Hypothalamus (tissue), 51 donors: ENCODE data around the gene MRTFA.
"Not testable (repeated sequence)": the region's sequence is repeated elsewhere in the genome, so short reads cannot be mapped to it uniquely, and the experiment has no call there.

Source experiments
- DNase-seq, 51 donors: peaks; one replicate each; lab custom pipeline; 2025; lab: John Stamatoyannopoulos, UW

Gene MRTFA

DNA sequence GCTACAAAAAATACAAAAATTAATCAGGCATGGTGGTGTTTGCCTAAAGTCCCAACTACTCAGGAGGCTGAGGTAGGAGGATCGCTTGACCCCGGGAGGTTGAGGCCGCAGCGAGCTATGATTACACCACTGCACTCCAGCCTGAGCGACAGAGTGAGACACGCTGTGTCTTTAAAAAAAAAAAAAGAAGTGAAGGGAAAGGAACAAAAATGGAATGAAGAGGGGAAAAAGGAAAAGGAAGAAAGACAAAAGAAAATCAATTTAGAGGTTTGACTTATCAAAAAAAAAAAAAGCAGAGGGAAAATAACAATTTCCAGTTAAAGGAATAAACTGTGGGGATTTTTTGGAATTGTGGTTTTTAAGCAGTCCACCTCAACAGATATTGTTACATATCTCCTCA lies 36.8 kb downstream of the MRTFA start:
- DNase-seq = no peak

DNA sequence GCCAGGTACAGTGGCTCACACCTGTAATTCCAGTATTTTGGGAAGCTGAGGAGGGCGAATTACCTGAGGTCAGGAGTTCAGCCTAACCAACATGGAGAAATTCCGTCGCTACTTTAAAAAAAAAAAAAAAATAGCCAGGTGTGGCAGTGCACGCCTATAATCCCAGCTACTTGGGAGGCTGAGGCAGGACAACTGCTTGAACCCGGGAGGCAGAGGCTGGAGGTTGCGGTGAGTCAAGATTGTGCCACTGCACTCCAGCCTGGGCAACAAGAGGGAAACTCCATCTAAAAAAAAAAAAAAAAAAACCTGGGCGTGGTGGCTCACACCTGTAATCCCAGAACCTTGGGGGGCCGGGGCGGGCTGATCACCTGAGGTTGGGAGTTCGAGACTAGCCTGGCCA lies 37.8 kb downstream of the MRTFA start:
- DNase-seq = not testable (repeated sequence)

DNA sequence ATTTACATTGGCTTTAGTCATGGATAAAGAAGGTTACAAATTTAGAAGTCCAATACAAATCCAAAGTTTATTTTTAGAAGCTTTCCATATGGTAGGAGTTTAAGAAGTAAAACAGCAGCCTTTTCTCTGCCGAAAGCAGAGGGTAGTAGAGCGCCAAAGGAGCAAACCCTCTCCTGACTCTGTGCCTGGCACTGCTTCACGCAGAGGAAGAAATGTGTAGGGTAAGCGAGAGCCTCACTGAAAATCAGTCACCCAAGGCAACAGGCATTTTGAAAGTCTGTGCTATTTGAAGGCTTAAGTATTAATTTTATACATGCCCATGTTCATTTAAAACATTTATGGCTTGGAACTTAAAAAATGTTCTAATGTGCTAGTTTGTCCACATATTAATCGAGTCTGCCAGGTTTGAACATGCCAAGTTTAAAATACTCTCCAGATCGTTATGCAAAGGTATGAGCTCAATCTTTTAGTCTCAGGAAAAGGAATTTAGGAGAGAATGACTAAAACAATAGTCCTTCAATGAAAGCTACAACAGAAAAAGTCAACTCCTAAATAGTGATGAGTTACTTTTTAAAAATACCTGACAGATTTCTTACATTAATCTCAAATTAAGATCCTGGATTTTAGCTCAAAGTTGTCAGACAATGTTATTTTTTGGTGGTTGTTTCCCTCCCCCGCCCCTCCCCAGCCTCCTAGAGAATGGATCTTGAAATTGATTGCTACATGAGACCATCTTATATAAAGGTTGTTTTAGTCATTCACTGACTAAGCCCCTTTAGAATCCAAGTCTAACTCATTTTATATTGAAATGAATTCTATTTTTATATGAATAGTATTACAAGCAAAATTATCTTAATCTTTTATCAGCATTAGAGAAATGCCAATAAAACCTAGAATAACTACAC lies 38.7 kb downstream of the MRTFA start:
- peak in 9 of 51 donors; percentile 2 to 52 (median 6) for DNase-seq

DNA sequence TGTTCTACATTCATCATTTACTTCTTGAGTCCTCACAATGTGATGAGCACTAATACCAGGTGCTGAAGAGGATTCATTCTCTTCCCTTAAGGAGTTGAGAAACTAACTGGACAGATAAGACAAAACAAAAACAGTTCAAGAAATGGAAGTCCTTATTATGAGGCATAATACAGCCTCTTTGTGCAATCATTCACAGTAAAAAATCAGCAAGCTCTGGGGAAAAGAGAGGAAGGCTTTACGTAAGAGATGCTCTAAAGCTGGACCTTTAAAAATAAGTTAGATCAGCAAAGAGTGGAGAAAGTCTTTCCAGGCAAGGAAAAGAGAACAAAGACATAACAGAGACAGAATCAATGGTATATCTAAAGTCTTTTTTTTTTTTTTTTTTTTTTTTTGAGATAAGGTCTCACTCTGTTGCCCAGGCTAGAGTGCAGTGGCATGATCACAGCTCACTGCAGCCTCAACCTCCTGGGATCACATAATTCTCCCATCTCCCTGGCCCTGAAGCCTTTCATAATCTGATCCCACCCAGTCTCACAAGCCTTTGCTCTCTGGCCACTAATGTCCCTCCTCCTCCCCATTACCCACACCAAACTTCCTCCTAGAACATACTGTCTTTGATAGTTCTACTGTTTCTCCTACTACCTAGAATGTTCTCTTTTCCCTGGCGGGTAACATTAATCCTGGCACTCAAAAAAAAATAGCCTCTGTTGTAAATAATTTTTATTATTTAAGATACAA lies 40.9 kb downstream of the MRTFA start:
- DNase-seq = no peak

DNA sequence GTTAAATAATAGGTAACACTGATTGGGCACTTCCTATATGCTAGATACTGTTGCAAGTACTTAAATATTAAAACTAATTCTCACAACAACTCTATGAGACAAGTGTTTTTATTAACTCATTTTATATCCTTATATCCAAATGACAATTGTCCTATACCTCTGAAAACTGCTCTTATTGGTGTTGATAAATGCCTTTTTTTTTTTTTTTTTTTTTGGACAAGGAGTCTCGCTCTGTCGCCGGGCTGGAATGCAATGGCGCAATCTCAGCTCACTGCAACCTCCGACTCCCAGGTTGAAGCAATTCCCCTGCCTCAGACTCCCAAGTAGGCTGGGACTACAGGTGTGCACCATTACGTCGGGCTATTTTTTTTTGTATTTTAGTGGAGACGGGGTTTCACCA lies 41.6 kb downstream of the MRTFA start:
- DNase-seq = no peak

DNA sequence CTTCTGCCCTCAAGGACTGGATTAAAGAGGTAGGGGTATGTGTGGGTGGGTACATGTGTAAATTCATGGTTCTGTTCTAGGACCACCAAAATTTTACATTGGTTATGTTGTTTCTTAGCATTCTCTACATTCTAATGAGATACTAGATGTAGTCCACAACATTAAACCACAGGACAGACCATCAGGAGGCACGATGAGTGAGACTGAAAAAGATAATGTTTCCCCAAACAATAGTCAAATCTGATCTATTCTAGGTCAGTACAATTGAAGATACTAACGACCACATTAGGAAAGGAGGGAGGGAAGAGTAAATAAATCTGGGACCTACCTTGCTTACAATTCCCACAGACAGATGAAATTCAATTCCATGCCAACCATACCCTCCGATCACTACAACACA lies 42.2 kb downstream of the MRTFA start:
- no peak for DNase-seq

DNA sequence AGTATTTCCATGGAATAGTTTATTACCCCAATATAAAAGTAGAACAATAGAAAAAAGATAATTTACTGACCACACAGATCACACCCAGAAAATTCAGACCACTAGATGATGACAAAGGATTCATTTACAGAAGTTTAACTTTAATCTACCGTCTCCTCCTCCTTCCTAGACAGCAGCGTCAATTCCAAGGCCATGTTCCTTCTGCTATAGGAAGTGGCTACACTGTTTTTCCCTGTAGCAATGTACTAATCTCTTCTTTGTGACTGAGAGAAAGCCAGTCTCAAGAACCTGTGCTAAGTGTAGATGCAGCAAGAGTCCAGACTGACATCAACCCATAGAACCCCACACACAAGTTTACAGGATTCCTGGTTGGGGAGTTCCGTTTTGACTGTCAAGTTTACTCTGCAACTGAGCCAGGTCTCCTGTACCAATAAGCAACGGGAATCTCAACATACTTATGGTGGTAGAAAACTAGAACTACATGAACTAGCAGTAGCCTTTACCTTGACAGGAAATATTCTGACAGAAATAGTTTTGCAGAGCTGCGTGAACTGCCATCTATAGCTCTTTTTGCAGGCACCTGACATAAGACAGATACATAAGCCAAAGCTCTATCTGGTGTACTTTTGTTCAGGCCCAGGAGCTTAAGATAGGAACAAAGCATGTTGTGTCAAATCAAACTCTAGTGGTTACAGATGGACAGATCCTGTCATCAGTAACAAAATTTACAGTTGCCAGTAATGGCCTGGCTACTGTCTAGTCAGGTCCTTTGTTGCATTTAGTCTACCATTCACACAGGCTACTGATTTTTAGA lies 42.9 kb downstream of the MRTFA start:
- no peak for DNase-seq

DNA sequence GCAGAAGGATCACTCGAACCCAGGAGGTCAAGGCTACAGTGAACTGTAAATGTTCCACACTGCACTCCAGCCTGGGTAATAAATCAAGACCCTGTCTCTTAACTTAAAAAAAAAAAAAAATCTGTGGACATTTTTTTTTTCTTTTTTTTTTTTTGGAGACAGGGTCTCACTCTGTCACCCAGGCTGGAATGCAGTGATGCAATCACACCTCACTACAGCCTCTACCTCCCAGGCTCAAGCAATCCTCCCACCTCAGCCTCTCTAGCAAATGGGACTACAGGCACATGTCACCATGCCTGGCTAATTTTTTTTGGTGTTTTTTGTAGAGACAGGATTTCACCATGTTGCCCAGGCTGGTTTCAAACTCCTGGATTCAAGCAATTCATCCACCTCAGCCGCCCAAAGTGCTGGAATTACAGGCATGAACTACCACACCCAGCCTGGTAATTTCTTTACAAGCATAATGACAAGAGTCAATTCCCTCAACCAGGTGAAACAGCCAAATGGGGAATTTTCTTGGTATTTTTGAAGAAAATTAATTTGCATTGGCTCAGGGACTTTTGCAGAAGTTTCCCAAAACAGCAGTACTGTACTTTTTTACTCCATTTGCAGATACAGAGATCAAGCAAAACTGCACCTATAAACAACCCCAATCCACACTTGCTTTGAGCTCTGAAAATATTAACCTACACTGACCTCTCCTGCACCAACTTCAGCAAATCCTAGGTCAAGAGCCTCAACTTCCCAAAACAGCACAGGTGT lies 44.0 kb downstream of the MRTFA start:
- DNase-seq = no peak

DNA sequence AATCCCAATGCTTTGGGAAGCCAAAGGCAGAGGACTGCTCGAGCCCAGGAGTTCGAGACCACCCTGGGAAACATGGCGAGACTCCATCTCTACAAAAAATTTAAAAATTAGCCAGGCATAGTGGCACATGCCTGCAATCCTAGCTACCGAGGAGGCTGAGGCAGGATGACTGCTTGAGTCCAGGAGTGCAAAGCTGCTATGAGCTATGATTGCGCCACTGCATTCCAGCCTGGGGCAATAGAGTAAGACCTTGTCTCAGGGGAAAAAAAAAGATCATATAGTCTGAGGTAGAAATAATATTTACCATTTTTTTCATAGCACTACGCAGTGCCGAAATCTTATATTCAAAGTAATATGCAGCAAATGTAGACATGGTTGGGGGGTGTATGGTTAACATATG lies 47.8 kb downstream of the MRTFA start:
- DNase-seq = no peak

DNA sequence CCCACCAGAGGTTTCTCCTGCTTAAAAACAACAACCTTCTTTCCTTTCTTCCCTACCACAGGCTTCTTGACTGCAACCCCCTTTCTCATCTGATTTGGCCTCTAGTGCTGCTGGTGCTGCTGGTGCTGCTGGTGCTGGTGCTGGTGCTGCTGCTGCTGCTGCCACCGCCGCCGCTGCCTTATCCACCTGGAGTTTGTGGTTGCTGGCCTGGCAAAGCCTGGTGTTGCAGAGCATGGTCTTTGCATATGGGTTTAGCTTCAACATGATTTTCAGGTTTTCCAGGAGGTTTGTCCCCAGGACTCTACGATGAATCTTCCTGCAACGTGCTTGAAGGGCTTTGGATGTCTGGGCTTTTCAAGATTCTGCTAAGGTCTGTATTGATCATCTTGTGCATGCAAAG lies 49.7 kb downstream of the MRTFA start:
- no peak for DNase-seq

DNA sequence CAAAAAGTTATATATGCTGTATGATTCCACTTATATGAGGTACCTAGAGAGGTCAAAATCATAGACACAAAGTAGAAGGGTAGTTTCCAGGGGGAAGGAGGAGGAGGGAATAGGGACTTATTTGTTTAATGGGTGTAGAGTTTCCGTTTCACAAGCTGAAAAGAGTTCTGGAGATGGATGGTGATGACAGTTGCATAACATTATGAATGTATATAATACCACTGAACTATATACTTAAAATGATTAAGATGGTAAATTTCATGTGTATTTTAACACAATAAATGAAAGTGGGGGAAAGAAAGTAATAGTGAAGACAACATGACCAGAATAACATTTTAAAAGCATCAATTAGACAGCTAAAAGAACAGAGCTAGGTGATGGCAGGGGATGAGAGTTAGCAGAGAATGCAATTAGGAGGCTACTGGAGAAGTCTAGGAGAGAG lies 51.2 kb downstream of the MRTFA start:
- DNase-seq = no peak

DNA sequence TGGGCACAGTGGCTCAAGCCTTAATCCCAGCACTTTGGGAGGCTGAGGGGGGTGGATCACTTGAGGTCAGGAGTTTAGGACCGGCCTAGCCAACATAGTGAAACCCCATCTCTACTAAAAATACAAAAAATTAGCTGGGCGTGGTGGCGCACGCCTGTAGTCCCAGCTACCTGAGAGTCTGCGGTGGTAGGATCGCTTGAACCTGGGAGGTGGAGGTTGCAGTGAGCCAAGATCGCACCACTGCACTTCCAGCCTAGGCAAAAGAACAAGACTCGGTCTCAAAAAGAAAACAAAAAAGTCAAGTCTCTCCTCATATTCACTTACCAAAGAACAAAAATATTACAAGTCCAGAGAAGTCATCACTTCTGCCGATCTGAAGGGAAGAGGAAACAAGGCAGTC lies 51.8 kb downstream of the MRTFA start:
- not testable (repeated sequence) for DNase-seq

DNA sequence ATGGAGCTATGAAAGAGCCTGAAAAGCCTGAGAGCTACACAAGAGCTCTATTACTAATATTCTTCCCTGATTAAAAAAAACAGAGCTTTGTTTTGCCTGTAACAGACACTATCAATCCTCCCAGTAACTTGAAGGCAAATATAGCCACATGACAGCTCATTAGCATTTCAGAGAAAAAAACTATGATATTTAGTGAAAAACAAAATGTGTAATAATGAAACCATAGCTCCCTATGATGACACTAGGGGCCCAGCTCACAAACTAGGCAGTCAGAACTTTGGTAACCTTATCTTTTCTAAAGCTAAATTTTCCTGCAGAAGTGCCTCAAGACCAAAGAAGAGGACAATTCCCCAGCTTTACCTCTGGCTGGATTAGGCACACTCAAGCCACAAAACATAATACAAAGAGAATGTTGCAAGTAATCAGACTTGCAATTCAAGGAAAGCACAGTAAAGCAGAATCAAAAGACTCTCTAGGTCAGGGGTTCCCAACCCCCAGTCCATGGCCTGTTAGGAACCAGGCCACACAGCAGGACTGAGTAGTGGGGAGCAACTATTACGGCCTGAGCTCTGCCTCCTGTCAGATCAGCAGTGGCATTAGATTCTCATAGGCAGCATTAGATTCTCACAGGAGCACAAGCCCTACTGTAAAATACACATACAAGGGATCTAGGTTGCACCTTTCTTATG lies 53.3 kb downstream of the MRTFA start:
- no peak for DNase-seq

DNA sequence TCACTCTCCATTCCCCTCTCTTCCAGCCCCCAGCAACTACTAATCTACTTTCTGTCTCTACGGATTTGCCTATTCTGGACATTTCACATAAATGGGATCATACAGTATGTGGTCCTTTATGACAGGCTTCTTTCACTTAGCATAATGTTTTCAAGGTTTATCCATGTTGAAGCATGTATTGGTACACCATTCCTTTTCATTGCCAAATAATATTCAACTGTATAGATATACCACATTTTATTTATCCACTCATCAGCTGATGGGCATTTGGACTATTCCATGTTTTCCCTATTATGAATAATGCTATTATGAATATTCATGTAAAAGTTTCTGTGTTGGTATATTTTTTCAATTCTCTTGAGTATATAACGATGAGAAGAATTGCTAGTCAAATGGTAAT lies 54.5 kb downstream of the MRTFA start:
- no peak for DNase-seq

DNA sequence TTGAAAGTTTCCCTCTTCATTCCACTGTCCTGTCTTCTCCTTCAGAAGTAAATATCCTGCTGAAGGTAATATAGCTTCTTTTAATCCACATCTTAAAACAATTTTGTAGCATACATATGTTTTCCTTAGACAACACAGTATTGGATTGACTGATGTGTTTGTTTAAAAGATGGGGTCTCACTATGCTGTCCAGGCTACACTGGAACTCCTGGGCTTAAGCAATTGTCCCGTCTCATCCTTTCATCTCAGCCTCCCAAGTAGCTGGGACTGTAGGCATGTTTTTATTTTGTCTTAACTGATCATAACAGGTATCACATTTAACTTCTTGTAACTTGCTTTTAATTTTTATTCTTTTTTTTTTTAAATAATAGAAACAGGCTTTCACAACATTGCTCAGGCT lies 55.9 kb downstream of the MRTFA start:
- DNase-seq = no peak

DNA sequence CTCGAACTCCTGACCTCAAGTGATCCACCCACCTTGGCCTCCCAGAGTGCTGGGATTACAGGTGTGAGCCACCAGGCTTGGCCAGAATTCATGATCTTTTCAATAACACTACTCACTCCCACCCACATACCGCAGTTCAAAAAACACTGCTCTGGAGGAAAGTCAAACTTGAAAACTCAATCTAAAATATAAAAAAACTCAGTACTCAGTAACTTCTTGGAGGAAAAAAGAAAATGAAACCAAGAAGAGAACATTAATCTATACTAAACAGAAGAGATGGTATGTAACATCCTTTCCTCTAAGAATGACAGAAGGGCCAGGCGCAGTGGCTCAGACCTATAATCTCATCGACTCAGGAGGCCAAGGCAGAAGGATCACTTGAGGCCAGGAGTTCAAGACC lies 58.3 kb downstream of the MRTFA start:
- DNase-seq = no peak

DNA sequence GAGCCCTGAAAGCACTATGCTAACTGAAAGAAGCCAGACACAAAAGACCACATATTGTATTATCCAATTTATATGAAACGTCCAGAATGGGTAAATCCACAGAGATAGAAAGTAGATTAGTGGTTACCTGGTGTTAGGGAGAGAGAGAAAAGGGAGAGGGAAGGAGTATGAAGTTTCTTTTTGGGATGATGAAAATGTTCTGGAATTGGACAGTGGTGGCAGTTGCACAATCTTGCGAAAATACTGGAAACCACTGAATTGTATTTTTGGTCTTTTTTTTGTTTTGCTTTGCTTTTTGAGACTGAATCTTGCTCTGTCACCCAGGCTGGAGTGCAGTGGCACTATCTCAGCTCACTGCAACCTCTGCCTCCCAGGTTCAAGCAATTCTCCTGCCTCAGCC lies 63.5 kb downstream of the MRTFA start:
- DNase-seq = no peak

DNA sequence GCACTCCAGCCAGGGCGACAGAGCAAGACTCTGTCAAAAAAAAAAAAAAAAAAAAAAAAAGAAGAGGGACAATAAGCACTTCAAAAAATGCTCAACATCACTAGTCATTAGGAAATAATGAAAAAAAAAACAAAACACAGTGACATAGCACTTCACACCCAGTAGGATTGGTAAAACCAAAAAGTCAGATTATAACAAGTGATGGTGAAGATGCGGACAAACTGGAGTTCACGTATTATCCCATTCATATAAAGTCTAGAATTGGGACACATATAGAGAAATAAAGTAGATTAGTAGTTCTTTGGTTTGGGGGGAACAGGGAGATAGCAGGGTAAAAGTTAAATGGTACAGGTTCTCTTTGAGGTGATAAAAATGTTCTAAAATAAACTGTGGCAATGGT lies 64.6 kb downstream of the MRTFA start:
- DNase-seq = no peak

DNA sequence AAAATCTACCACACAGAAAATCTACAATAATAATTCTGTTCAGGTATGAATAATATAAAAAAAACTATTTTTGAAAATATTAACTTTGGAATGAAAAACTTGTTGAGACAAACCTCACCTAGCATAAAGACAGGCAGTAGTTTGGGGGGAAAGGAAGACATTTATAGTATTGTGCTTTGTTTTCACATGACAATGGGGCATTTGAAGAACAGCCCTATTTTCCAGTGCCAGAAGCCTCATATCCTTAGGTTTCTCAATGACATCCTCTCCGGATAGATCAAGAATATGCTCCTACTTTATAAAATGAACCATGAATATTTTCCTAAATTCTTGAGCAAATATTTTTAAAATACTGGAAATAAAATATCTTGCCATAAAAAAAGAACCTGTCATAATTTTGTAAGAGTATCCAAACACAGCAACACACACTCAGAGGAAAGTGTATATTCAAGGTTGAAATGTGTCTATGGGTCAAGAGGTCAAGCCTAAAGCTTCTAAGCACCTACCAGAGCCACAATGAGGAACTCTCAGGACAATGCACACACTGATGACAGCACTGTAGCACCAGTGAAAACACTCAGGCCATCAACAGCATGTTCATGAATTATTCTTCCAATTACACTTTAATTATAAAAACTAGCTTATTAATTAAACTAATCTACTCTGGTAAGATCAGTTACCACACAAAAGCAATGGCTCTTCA lies 68.7 kb downstream of the MRTFA start:
- DNase-seq = peak in 3 of 51 donors; percentile 2 to 21 (median 3)
